SK-N-SH (cell line): Measurements from ENCODE around the gene ELN. TPM values are rescaled to one million over a fixed set of nuclear protein-coding genes. Genes with fewer than 3 reads are reported as not detected.

Source experiments
- CTCF ChIA-PET: fragments of 300-600, 350-600 bp; formaldehyde crosslinking; extraction: SDS; loops from one replicate; lab custom pipeline; 2021; lab: Yijun Ruan, JAX
- POLR2A ChIA-PET: fragments of 350-600 bp; sonication (Branson Sonifier 250); formaldehyde crosslinking; extraction: SDS; loops from one replicate; lab custom pipeline; 2020; ENCODE audit warnings: antibody characterized with exemption, inconsistent platforms; lab: Yijun Ruan, JAX
- DNase-seq: peaks from one replicate; pipeline ENCODE4 v3.0.0; 2012
- H2AFZ ChIP-seq: fragments of 200-600 bp; sonication (generic); 2 replicates; pipeline ENCODE4 v1.8.1; 2016; ENCODE audit warnings: antibody characterized with exemption, mild to moderate bottlenecking, low read depth
- H3F3A ChIP-seq: fragments of 200-600 bp; sonication (generic); replicated peaks from 2 replicates; pipeline ENCODE3; 2016; ENCODE audit warnings: antibody characterized with exemption, mild to moderate bottlenecking; ENCODE audit not compliant: insufficient read depth
- H3K27ac ChIP-seq, 2 experiments: fragments of 200-500 bp in 1 of 2; fragments of 200-600 bp in 1 of 2; sonication (Bioruptor generic) in 1 of 2; sonication (generic), shearing (Covaris generic) in 1 of 2; 2 replicates each; pipeline versions ENCODE4 v1.5.1 to v1.6.1; 2014 to 2016; ENCODE audit warnings: low read depth in 2 of 2, inconsistent platforms in 1 of 2, low read length in 1 of 2, mild to moderate bottlenecking in 1 of 2, mixed read lengths in 1 of 2
- H3K27me3 ChIP-seq: fragments of 200-600 bp; sonication (generic), shearing (Covaris generic); 2 replicates; pipeline ENCODE4 v1.6.1; 2016; ENCODE audit warnings: mixed run types; ENCODE audit not compliant: insufficient read depth
- H3K36me3 ChIP-seq, 2 experiments: fragments of 200-500 bp in 1 of 2; fragments of 200-600 bp in 1 of 2; sonication (Bioruptor generic) in 1 of 2; sonication (generic) in 1 of 2; replicated peaks in 1 of 2; 2 replicates each; pipeline versions ENCODE3 to v1.5.1; 2014 to 2016; ENCODE audit warnings: low read length in 1 of 2, mild to moderate bottlenecking in 1 of 2; ENCODE audit not compliant: insufficient read depth in 2 of 2, control insufficient read depth in 1 of 2
- H3K4me1 ChIP-seq, 2 experiments: fragments of 200-500 bp in 1 of 2; fragments of 200-600 bp in 1 of 2; sonication (Bioruptor generic) in 1 of 2; sonication (generic), shearing (Covaris generic) in 1 of 2; 2 replicates each; pipeline versions ENCODE4 v1.5.1 to v1.6.1; 2014 to 2016; ENCODE audit warnings: low read depth in 1 of 2, low read length in 1 of 2, mixed run types in 1 of 2; ENCODE audit not compliant: insufficient read depth in 2 of 2, control insufficient read depth in 1 of 2
- H3K4me2 ChIP-seq: fragments of 200-600 bp; sonication (generic), shearing (Covaris generic); 2 replicates; pipeline ENCODE4 v1.6.1; 2017; ENCODE audit warnings: mixed run types
- H3K4me3 ChIP-seq, 2 experiments: fragments of 200-500 bp in 1 of 2; fragments of 200-600 bp in 1 of 2; sonication (Bioruptor generic) in 1 of 2; sonication (generic), shearing (Covaris generic) in 1 of 2; 2 replicates each; pipeline versions ENCODE4 v1.5.1 to v1.8.1; 2014 to 2016; ENCODE audit warnings: low read depth in 2 of 2, inconsistent platforms in 1 of 2, low read length in 1 of 2, mild to moderate bottlenecking in 1 of 2, mixed read lengths in 1 of 2, moderate library complexity in 1 of 2
- H3K79me2 ChIP-seq: fragments of 200-600 bp; sonication (generic); 2 replicates; pipeline ENCODE4 v1.8.1; 2017; ENCODE audit warnings: mild to moderate bottlenecking; ENCODE audit not compliant: insufficient read depth
- H3K9ac ChIP-seq: fragments of 200-600 bp; sonication (generic); 2 replicates; pipeline ENCODE4 v1.6.1; 2017; ENCODE audit warnings: mixed run types
- H3K9me2 ChIP-seq: fragments of 200-600 bp; sonication (generic); 2 replicates; pipeline ENCODE4 v1.6.1; 2017; ENCODE audit warnings: mixed run types
- H3K9me3 ChIP-seq: fragments of 200-600 bp; sonication (generic); 2 replicates; pipeline ENCODE4 v1.6.1; 2017; ENCODE audit warnings: mixed run types, mild to moderate bottlenecking, moderate library complexity
- H4K20me1 ChIP-seq: fragments of 200-600 bp; sonication (generic); 2 replicates; pipeline ENCODE4 v1.6.1; 2017; ENCODE audit warnings: mild to moderate bottlenecking, mixed run types; ENCODE audit not compliant: insufficient read depth
- EP300 ChIP-seq, 2 experiments: IDR thresholded peaks; 2 replicates each; pipeline versions ENCODE4 v1.4.0 to v1.6.1; 2012; ENCODE audit warnings: borderline replicate concordance in 1 of 2, low read depth in 1 of 2, low read length in 1 of 2
- EZH2phosphoT487 ChIP-seq: fragments of 200-600 bp; sonication (generic); IDR thresholded peaks from 2 replicates; pipeline ENCODE4 v1.6.1; 2017; ENCODE audit warnings: low read depth, mixed run types, mild to moderate bottlenecking, antibody characterized with exemption, moderate library complexity, borderline replicate concordance
- FOXM1 ChIP-seq: IDR thresholded peaks from 2 replicates; pipeline ENCODE4 v1.4.0; 2012; ENCODE audit warnings: low read depth, mild to moderate bottlenecking
- GATA2 ChIP-seq: sonication (generic); formaldehyde crosslinking; IDR thresholded peaks from 2 replicates; pipeline ENCODE4 v1.5.0; 2020; ENCODE audit warnings: mild to moderate bottlenecking, missing genetic modification reagents
- MXI1 ChIP-seq: IDR thresholded peaks from 2 replicates; pipeline ENCODE4 v1.6.1; 2012; ENCODE audit warnings: mild to moderate bottlenecking, low read depth, low read length, improper control_type of control experiment
- RFX5 ChIP-seq: IDR thresholded peaks from 2 replicates; pipeline ENCODE4 v1.6.1; 2012; ENCODE audit warnings: mild to moderate bottlenecking, improper control_type of control experiment, low read length
- RXRA ChIP-seq: IDR thresholded peaks from 2 replicates; pipeline ENCODE4 v1.4.0; 2012; ENCODE audit warnings: low read depth, mild to moderate bottlenecking, borderline replicate concordance
- TAF1 ChIP-seq: IDR thresholded peaks from 2 replicates; pipeline ENCODE4 v1.6.1; 2012; ENCODE audit warnings: low read depth, mild to moderate bottlenecking, low read length, moderate library complexity, borderline replicate concordance
- TEAD4 ChIP-seq: IDR thresholded peaks from 2 replicates; pipeline ENCODE4 v1.4.0; 2012; ENCODE audit warnings: mild to moderate bottlenecking, borderline replicate concordance; ENCODE audit not compliant: insufficient read depth
- YY1 ChIP-seq: IDR thresholded peaks from 2 replicates; pipeline ENCODE4 v1.4.0; 2012; ENCODE audit warnings: low read depth, mild to moderate bottlenecking
- WGBS: methylation state at CpG from one replicate; pipeline ENCODE4 v1.1.6; 2017; ENCODE audit warnings: low lambda C conversion rate; 5-methylcytosine and 5-hydroxymethylcytosine counted together
- polyA plus RNA-seq, 3 experiments: library from polyadenylated mRNA; depleted of rRNA; stranded (reverse); fragments of >200 nt; gene quantifications; 2 replicates each; pipeline ENCODE4 v1.2.3, GENCODE V29; 2012
- TF ChIP-seq, protein P1 (sequence below): IDR thresholded peaks from 2 replicates; pipeline ENCODE4; 2012
- TF ChIP-seq, protein P2 (sequence below): fragments of 200-600 bp; sonication (generic); IDR thresholded peaks from 2 replicates; pipeline ENCODE4 v1.6.1; 2017; ENCODE audit warnings: antibody characterized with exemption, mild to moderate bottlenecking, moderate library complexity

Gene ELN
- polyA plus RNA-seq, 1 of the 3 experiments (the other 2 are of a cell fraction) = 12.5 TPM

DNA sequence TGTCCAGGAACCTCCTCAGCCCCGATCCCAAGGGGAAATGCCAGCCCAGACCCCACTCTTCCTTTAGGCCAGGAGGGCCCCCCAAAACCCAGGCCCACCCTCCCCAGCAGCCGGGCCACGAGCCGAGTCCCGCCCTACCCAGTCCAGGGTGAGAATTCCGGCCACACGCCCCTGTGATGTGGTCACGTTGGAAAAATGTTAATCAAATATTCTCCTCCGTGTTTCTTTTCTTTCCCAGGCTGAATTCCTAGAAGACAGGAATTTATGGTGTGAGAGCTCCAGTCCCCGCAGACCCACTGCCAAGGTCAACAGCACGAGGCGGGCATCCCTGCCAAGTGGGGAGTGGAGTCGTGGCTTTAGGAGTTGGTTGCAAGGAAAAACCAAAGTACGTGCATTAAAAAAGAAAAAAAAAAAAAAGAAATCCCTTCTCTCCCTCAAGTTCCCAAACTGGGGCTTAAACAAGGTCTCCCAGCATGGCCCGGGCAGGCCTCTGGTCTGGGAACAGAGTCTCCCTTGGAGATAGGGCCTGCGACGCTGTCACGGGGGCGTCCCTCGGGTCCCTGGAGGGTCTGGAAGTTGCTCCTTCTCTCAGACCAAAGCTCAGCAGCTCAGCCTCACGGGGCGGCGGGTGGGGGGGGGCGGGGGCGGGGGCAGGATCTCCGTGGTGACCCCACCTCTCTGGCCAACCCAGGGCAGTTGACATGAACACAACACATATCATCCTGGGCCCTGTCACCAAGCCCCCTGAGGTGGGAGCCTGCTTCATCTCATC lies 28.1 kb upstream of the ELN start (continued):
- no peak for TF ChIP-seq YY1
- no peak for TF ChIP-seq GATA2 (CRISPR knock-in tag)
- TF ChIP-seq RXRA = no peak
- peak; percentile 69; the same call in 1 of the 2 replicates for TF ChIP-seq TEAD4
- TF ChIP-seq, protein P1, sequence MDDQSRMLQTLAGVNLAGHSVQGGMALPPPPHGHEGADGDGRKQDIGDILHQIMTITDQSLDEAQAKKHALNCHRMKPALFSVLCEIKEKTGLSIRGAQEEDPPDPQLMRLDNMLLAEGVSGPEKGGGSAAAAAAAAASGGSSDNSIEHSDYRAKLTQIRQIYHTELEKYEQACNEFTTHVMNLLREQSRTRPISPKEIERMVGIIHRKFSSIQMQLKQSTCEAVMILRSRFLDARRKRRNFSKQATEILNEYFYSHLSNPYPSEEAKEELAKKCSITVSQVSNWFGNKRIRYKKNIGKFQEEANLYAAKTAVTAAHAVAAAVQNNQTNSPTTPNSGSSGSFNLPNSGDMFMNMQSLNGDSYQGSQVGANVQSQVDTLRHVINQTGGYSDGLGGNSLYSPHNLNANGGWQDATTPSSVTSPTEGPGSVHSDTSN = peak; percentile 69; the same call in 1 of the 2 replicates
- no peak for TF ChIP-seq MXI1
- TF ChIP-seq RFX5 = no peak
- no peak for TF ChIP-seq EZH2phosphoT487
- TF ChIP-seq, protein P2, sequence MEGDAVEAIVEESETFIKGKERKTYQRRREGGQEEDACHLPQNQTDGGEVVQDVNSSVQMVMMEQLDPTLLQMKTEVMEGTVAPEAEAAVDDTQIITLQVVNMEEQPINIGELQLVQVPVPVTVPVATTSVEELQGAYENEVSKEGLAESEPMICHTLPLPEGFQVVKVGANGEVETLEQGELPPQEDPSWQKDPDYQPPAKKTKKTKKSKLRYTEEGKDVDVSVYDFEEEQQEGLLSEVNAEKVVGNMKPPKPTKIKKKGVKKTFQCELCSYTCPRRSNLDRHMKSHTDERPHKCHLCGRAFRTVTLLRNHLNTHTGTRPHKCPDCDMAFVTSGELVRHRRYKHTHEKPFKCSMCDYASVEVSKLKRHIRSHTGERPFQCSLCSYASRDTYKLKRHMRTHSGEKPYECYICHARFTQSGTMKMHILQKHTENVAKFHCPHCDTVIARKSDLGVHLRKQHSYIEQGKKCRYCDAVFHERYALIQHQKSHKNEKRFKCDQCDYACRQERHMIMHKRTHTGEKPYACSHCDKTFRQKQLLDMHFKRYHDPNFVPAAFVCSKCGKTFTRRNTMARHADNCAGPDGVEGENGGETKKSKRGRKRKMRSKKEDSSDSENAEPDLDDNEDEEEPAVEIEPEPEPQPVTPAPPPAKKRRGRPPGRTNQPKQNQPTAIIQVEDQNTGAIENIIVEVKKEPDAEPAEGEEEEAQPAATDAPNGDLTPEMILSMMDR = no peak

DNA sequence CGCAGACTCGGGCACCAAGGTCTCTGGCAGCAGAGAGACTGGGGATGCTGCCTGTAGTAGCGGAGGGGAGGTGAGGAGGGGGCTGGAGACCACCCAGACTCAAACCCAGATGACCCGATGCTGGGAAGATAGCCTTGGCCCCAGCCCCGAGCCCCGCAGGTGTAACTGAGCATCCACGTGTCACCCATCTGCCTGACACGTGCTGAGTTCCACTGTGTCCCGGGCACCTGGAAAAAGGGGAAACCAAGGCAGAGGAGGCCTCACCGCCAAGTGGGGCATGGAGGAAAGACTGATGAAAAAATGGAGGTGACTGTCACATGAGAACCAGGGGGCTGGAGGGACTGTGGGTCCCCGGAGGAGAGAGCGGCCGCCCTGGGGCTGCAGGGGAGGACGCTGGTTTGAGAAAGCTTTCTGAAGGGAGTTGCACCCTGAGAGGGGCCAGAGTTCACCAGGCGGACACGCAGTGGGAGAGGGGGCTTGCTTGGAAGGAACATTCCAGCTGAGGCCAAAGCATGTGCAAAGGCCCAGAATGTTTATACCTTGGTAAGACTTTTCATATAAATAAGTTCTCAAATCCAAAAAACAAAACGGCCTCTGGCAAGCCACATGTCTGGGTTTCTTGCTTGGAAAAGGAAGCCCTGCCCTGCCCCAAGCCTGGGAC lies 27.4 kb upstream of the ELN start:
- peak overlapping the region in 1 of 2 experiments; percentile 90; a peak in 2 of 4 replicates for H3K27ac ChIP-seq
- no peak overlapping the region for H3K4me2 ChIP-seq
- no peaks in the 10 kb centered on the region for H3K9me2 ChIP-seq
- CTCF ChIA-PET = interaction anchor here (0.8 kb wide), 1 partner anchor 38 kb away, joined by 3 read pairs; no protein-coding TSS in a partner anchor
- H3K27me3 ChIP-seq = no peaks in the 10 kb centered on the region
- no peaks in the 10 kb centered on the region for H3K36me3 ChIP-seq
- peaks cover 0 to 4% of the 10 kb centered on the region in 2 experiments; a peak in 2 of 4 replicates for H3K4me1 ChIP-seq
- peaks cover 15% of the 10 kb centered on the region for H3F3A ChIP-seq
- no peaks in the 10 kb centered on the region for H4K20me1 ChIP-seq
- 95% methylated on average over 17 of the region's 17 CpGs for WGBS
- H3K9ac ChIP-seq = no peak overlapping the region
- no peak for DNase-seq
- TF ChIP-seq EP300 (IDR thresholded peaks at IDR 0.05; ENCODE audit: borderline replicate concordance in 1 of 2, low read depth in 1 of 2, low read length in 1 of 2) (no peak), TAF1 (no peak), GATA2 (CRISPR knock-in tag) (no peak), YY1 (no peak), FOXM1 (no peak), MXI1 (no peak)
- TF ChIP-seq, protein P1 = no peak
- TF ChIP-seq, protein P2 = no peak
- TF ChIP-seq, all 33 proteins: peak for 0
- no peak overlapping the region for H3K4me3 ChIP-seq
- POLR2A ChIA-PET = no interaction called here
- no peak overlapping the region for H2AFZ ChIP-seq
- no peaks in the 10 kb centered on the region for H3K9me3 ChIP-seq
- H3K79me2 ChIP-seq = peaks cover 10% of the 10 kb centered on the region; the same call in 1 of the 2 replicates
